Loucy (cell line): ENCODE data around the gene GJA8.

Experiments
- H2AFZ ChIP-seq: fragments of 200-600 bp; sonication (generic); 2 replicates; pipeline ENCODE4 v1.6.0; 2016; ENCODE audit warnings: antibody characterized with exemption, mild to moderate bottlenecking, low read length, moderate library complexity
- H3F3A ChIP-seq: fragments of 200-600 bp; 2 replicates; pipeline ENCODE4 v1.6.0; 2016; ENCODE audit warnings: antibody characterized with exemption, low read depth, mild to moderate bottlenecking
- H3K27me3 ChIP-seq: fragments of 200-600 bp; sonication (generic); 2 replicates; pipeline ENCODE4 v1.6.1; 2014; ENCODE audit warnings: low read length, mild to moderate bottlenecking; ENCODE audit not compliant: insufficient read depth, poor library complexity, severe bottlenecking
- H3K36me3 ChIP-seq: fragments of 200-600 bp; sonication (generic); 2 replicates; pipeline ENCODE4 v1.6.1; 2016; ENCODE audit warnings: low read length; ENCODE audit not compliant: insufficient read depth
- H3K4me1 ChIP-seq: fragments of 200-600 bp; sonication (generic); 2 replicates; pipeline ENCODE4 v1.5.1; 2014; ENCODE audit warnings: low read length, mild to moderate bottlenecking; ENCODE audit not compliant: insufficient read depth, poor library complexity, severe bottlenecking
- H3K4me2 ChIP-seq: fragments of 200-600 bp; sonication (generic); 2 replicates; pipeline ENCODE4 v1.6.0; 2014; ENCODE audit warnings: antibody characterized with exemption, low read length, low read depth, mild to moderate bottlenecking; ENCODE audit not compliant: poor library complexity, severe bottlenecking
- H3K4me3 ChIP-seq: fragments of 200-600 bp; sonication (generic); 2 replicates; pipeline ENCODE4 v1.5.1; 2014; ENCODE audit warnings: low read length, mild to moderate bottlenecking, mixed read lengths; ENCODE audit not compliant: poor library complexity, severe bottlenecking
- H3K79me2 ChIP-seq: fragments of 200-600 bp; sonication (generic); 2 replicates; pipeline ENCODE4 v1.6.1; 2014; ENCODE audit warnings: low read length; ENCODE audit not compliant: insufficient read depth
- H3K9ac ChIP-seq: fragments of 200-600 bp; sonication (generic); 2 replicates; pipeline ENCODE4 v1.6.0; 2014; ENCODE audit warnings: mild to moderate bottlenecking, low read depth, low read length, moderate library complexity; ENCODE audit not compliant: poor library complexity, severe bottlenecking
- H3K9me2 ChIP-seq: fragments of 200-600 bp; sonication (generic); replicated peaks from 2 replicates; pipeline ENCODE4 v1.6.1; 2016; ENCODE audit warnings: low read depth, low read length, mixed read lengths
- H3K9me3 ChIP-seq: fragments of 200-600 bp; sonication (generic); 2 replicates; pipeline ENCODE4 v1.6.1; 2014; ENCODE audit warnings: mild to moderate bottlenecking, antibody characterized with exemption, low read length, low read depth; ENCODE audit not compliant: insufficient read depth
- H4K20me1 ChIP-seq: fragments of 200-600 bp; sonication (generic); 2 replicates; pipeline ENCODE4 v1.6.0; 2014; ENCODE audit warnings: antibody characterized with exemption, low read length, mild to moderate bottlenecking; ENCODE audit not compliant: insufficient read depth, poor library complexity, severe bottlenecking
- CTCF ChIP-seq: fragments of 200-600 bp; sonication (generic); conservative IDR thresholded peaks from 2 replicates; pipeline ENCODE4 v1.5.1; 2014; ENCODE audit warnings: mild to moderate bottlenecking, antibody characterized with exemption, low read length
- EZH2phosphoT487 ChIP-seq: fragments of 200-600 bp; IDR thresholded peaks from 2 replicates; pipeline ENCODE4 v1.6.1; 2018; ENCODE audit warnings: antibody characterized with exemption, mild to moderate bottlenecking, moderate library complexity, borderline replicate concordance

The GJA8 gene

GRCh38 chr1:147890177-147890790 is 12.3 kb upstream of the GJA8 start:
- Histone ChIP-seq H3K9me3 (no peaks in the 10 kb centered on the region), H3K4me1 (no peaks in the 10 kb centered on the region), H3K27me3 (no peaks in the 10 kb centered on the region), H3K36me3 (no peaks in the 10 kb centered on the region), H4K20me1 (no peaks in the 10 kb centered on the region), H3K4me2 (no peak overlapping the region), H2AFZ (peak overlapping the region; percentile 26; the same call in 1 of the 2 replicates), H3F3A (no peaks in the 10 kb centered on the region), H3K9me2 (no peaks in the 10 kb centered on the region), H3K9ac (no peak overlapping the region), H3K4me3 (no peak overlapping the region), H3K79me2 (no peaks in the 10 kb centered on the region)
- TF ChIP-seq EZH2phosphoT487 (no peak), CTCF (peak; percentile 95)

- no peak overlapping the region for H2AFZ ChIP-seq
- no peak overlapping the region for H3K9ac ChIP-seq
- no peak for TF ChIP-seq EZH2phosphoT487
- TF ChIP-seq CTCF: no peak
- H4K20me1 ChIP-seq: no peaks in the 10 kb centered on the region
- no peaks in the 10 kb centered on the region for H3F3A ChIP-seq
- no peaks in the 10 kb centered on the region for H3K4me1 ChIP-seq
- no peaks in the 10 kb centered on the region for H3K27me3 ChIP-seq
- no peaks in the 10 kb centered on the region for H3K36me3 ChIP-seq
- H3K9me2 ChIP-seq: no peaks in the 10 kb centered on the region
- no peaks in the 10 kb centered on the region for H3K9me3 ChIP-seq
- no peak overlapping the region for H3K4me2 ChIP-seq
- no peaks in the 10 kb centered on the region for H3K79me2 ChIP-seq
- H3K4me3 ChIP-seq: no peak overlapping the region
Measured at GRCh38 chr1:147891088-147891487, 11.5 kb upstream of the GJA8 start.

DNA sequence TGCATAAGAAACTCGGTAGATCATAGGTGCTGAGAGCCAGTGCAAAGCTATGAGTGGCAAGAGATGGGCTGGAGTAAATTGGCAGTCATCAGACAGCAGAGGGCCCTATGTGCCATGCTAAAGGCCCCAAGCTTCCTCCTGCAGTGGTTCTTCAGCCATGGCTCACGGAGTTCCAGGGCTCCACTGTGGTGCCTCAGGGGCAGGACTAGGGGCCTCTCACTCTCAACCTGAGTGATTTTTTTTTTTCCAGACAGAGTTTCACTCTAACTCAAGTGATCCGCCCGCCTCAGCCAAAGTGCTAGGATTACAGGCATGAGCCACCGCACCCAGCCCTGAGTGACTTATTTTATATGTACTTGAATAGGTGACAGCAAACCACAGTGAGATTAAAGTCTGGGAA is 10.4 kb upstream of the GJA8 start:
- no peaks in the 10 kb centered on the region for H3F3A ChIP-seq
- H4K20me1 ChIP-seq: no peaks in the 10 kb centered on the region
- H3K4me1 ChIP-seq: no peaks in the 10 kb centered on the region
- H3K9me3 ChIP-seq: no peaks in the 10 kb centered on the region
- no peak overlapping the region for H3K9ac ChIP-seq
- peak overlapping the region; percentile 19 for H3K4me2 ChIP-seq
- TF ChIP-seq EZH2phosphoT487 (no peak), CTCF (no peak; the same call in 1 of the 2 replicates)
- no peaks in the 10 kb centered on the region for H3K27me3 ChIP-seq
- 0 out of 2 replicates have a peak overlapping the region, but pooled peaks have one; percentile 7 for H2AFZ ChIP-seq
- H3K79me2 ChIP-seq: no peaks in the 10 kb centered on the region
- no peak overlapping the region for H3K4me3 ChIP-seq
- H3K36me3 ChIP-seq: no peaks in the 10 kb centered on the region
- H3K9me2 ChIP-seq: no peaks in the 10 kb centered on the region
